ENCODE data around the gene CUTA. TPM values are rescaled to one million over a fixed set of nuclear protein-coding genes. Genes with fewer than 3 reads are reported as not detected.
A peak's percentile ranks its signal among the peaks of the same experiment; 100 is the strongest.

CUTA gene
- total RNA-seq, 6 experiments from 2014 or later: 81.4 to 114 (median 97.4) TPM

DNA sequence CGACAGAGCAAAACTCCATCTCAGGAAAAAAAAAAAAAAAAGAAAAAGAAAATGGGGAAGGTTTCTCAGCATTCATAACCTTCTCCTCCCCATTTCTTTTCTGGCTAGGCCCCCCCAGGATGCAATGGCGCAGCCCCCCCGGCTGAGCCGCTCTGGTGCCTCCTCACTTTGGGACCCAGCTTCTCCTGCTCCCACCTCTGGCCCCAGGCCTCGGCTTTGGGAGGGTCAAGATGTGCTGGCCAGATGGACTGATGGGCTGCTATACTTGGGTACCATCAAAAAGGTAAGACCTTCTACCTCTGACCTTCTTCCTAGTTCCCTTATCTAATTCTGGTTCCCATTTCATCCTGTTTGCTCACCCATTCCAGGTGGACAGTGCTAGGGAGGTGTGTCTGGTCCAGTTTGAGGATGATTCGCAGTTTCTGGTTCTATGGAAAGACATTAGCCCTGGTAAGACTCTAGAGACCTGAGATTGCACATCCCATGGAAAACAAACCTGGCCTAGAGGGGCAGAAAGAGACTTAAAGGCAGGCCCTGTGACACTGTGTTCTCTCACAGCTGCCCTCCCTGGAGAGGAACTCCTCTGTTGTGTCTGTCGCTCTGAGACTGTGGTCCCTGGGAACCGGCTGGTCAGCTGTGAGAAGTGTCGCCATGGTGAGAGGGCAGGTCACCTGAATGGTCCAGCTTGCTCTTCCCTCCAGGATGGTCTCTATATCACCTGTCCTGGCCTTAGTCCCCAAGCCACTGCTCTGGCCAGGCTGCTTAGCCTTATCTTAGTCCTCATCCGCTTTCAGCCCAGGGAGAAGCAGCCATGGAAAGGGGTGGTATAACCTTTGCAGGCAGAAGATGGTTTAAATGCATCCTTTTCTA is 5.5 kb downstream of the CUTA start:
- ATAC-seq (no peak), DNase-seq (no peak)
- Histone ChIP-seq H3K4me1 (peaks cover 0 to 18% (median 7%) of the 10 kb centered on the region in 4 donors), H3K36me3 (peaks cover 0 to 22% (median 2%) of the 10 kb centered on the region in 4 donors), H3K4me3 (peak overlapping the region in 1 of 3 donors; percentile 100), H3K27me3 (no peaks in the 10 kb centered on the region), H3K9me3 (no peaks in the 10 kb centered on the region), H3K27ac (no peak overlapping the region)
- WGBS (ENCODE audit: insufficient coverage, low coverage, low lambda C conversion rate, missing lambda C conversion rate): 98% methylated on average over 5 of the region's 10 CpGs
- TF ChIP-seq, protein P1, sequence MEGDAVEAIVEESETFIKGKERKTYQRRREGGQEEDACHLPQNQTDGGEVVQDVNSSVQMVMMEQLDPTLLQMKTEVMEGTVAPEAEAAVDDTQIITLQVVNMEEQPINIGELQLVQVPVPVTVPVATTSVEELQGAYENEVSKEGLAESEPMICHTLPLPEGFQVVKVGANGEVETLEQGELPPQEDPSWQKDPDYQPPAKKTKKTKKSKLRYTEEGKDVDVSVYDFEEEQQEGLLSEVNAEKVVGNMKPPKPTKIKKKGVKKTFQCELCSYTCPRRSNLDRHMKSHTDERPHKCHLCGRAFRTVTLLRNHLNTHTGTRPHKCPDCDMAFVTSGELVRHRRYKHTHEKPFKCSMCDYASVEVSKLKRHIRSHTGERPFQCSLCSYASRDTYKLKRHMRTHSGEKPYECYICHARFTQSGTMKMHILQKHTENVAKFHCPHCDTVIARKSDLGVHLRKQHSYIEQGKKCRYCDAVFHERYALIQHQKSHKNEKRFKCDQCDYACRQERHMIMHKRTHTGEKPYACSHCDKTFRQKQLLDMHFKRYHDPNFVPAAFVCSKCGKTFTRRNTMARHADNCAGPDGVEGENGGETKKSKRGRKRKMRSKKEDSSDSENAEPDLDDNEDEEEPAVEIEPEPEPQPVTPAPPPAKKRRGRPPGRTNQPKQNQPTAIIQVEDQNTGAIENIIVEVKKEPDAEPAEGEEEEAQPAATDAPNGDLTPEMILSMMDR (IDR thresholded peaks at IDR 0.05): no peak
- no peak for TF ChIP-seq POLR2A (IDR thresholded peaks at IDR 0.05)
- intact Hi-C loops (cut with DNase I): no loop called here

DNA sequence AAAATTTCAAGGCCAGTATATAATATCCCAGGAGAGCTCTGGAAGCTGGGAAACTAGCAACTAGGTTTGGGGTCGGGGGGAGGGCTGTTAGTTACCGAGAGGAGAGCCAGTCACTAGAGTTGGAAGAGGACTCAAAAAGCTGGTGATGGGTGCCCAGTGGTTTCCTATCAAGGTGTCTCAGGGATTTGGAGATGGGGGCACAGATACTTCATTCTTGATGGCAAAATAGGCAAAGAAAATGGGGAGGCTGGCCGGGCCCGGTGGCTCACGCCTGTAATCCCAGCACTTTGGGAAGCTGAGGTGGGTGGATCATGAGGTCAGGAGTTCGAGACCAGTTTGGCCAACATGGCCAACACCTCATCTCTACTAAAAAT is 6.3 kb downstream of the CUTA start:
- 18% methylated on average over 2 of the region's 6 CpGs for WGBS (ENCODE audit: insufficient coverage, low coverage, low lambda C conversion rate, missing lambda C conversion rate)
- H3K36me3 ChIP-seq: peaks cover 0 to 22% (median 2%) of the 10 kb centered on the region in 4 donors
- H3K9me3 ChIP-seq: no peaks in the 10 kb centered on the region
- DNase-seq (no peak), ATAC-seq (no peak)
- intact Hi-C loops (cut with DNase I): no loop called here
- H3K27me3 ChIP-seq: no peaks in the 10 kb centered on the region
- H3K4me1 ChIP-seq: peaks cover 0 to 13% (median 6%) of the 10 kb centered on the region in 4 donors
- peak overlapping the region; percentile 93 to 96 (median 94) for H3K27ac ChIP-seq
- H3K4me3 ChIP-seq: peak overlapping the region; percentile 98 to 100 (median 99)
- TF ChIP-seq, protein P1 (IDR thresholded peaks at IDR 0.05): no peak
- no peak for TF ChIP-seq POLR2A (IDR thresholded peaks at IDR 0.05)

DNA sequence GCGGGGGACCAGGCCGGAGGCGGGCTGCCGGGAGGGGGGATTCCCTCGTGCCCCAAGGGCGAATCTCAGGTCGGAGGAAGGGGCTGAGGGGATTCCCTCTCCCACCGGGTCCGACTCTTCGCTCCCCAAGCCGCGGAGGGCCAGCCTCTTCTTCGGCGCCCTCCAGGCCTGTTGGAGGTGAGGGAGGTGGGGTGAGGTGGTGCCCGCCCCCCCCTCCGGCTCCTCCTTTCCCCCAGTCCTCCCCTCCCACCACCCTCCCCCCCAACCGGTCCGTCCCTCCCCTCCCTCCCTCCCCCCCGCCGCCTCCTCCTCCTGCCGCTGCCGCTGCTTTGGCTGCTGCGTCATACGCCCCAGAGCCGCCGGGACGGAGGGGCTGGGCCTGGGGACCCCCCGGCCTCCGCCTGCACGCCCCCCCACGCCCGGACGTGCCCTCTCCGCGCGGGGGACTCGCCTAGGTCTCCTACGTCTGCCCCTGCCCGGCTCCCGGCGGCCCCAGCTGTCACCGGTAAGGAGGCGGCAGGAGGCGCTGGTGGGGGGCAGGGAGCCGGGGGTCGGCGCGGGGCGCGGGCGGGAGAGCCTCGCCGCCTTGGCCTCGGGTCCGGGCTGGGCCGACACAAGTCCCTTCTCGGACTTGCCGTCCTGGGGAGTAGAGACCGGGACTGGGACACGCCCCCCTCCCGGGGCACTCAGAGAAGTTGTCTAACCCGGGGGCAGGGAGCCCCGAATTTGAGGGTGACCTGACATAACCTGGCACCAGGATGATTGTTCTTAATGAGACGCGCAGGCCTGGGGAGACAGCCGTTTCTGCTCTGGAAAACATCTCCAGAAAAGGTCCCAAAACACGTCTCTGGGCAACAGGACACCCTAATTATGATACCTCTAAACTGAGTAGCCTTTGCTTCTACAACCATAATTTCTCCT is 6.9 kb downstream of the CUTA start, which contains the start of gene PHF1:
Gene PHF1 (plus strand): TSS at position 304 of the 921 bp plus-strand sequence. CDS start 1,250 bp downstream, outside the sequence.
- TF ChIP-seq, protein P1 (IDR thresholded peaks at IDR 0.05): no peak
- peak; percentile 52 for TF ChIP-seq POLR2A (IDR thresholded peaks at IDR 0.05)
- Histone ChIP-seq H3K4me3 (peak within 1 kb of the TSS; percentile 98 to 100 (median 99)), H3K27ac (peak within 1 kb of the TSS; percentile 93 to 96 (median 94)), H3K36me3 (peaks cover 0 to 22% (median 2%) of the 10 kb centered on the region in 4 donors), H3K27me3 (no peaks in the 10 kb centered on the region), H3K9me3 (no peaks in the 10 kb centered on the region), H3K4me1 (peaks cover 0 to 10% (median 5%) of the 10 kb centered on the region in 4 donors)
- DNase-seq: peak in 1 of 3 donors; percentile 83
- under 1% methylated on average over 24 of the region's 67 CpGs for WGBS (ENCODE audit: insufficient coverage, low coverage, low lambda C conversion rate, missing lambda C conversion rate)
- peak; percentile 71 to 80 (median 74) for ATAC-seq
- intact Hi-C loops (cut with DNase I): no loop called here

DNA sequence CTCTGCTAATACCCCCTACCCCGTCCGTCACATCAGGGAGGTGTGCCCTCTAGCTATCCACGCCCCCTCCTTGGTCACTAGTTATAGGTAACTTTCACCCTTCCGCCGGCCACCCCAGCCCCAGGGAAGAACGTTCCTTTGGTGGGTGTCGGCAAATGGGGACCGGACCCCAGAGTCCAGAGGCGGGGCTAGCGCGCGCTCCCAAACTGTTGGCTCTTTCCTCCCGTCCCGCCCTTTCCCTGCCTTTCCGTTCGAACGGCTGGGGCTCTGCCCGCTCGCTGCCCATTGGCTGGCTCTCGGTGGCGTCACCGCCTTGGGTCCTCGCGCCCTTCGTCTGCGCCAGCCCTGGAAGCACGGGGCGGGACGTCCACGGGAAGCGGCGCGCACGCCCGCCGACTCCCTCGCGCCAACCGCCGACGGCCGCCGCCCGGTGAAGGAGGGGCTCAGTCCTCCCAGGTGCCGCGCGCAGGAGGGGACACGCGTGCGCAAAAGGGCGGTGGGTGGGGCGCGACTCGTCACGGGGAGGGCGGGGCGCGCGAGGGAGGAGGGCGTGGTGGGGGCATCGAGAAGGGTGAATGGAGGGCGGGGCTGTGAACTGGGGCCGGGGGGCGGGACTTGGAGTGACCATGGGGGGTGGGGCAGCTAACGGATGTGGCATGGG is 7.7 kb downstream of the CUTA start:
- intact Hi-C loops (cut with DNase I): no loop called here
- WGBS (ENCODE audit: insufficient coverage, low coverage, low lambda C conversion rate, missing lambda C conversion rate): 2% methylated on average over 21 of the region's 65 CpGs
- peak; percentile 83 to 92 (median 89) for ATAC-seq

More for the DNA sequence above, 7.7 kb downstream of the CUTA start:
- Histone ChIP-seq H3K9me3 (no peaks in the 10 kb centered on the region), H3K27me3 (no peaks in the 10 kb centered on the region), H3K4me1 (peaks cover 0 to 10% (median 4%) of the 10 kb centered on the region in 4 donors), H3K4me3 (peak overlapping the region; percentile 98 to 100 (median 99)), H3K27ac (peak overlapping the region; percentile 93 to 96 (median 94)), H3K36me3 (peaks cover 0 to 18% (median 1%) of the 10 kb centered on the region in 4 donors)
- DNase-seq: peak; percentile 99
- TF ChIP-seq, protein P1 (IDR thresholded peaks at IDR 0.05): no peak
- TF ChIP-seq POLR2A (IDR thresholded peaks at IDR 0.05): peak; percentile 78

Data from right lobe of liver (tissue), 6 donors.